Measurements from ENCODE around the gene EML6.
A peak's percentile ranks its signal among the peaks of the same experiment; 100 is the strongest.

Gene EML6

GRCh38 chr2:54941248-54941984 is 218.0 kb downstream of the EML6 start:
- H3K4me3 ChIP-seq (ENCODE audit: low read depth, low read length) = no peak overlapping the region
- no peak for TF ChIP-seq CTCF (IDR thresholded peaks at IDR 0.05; ENCODE audit: low read depth, low read length)
- no peak for DNase-seq (ENCODE audit: low read depth, low spot score)
- in situ Hi-C loops (cut with HindIII; ENCODE audit: low sequenced_read_pairs) = no loop called here

GRCh38 chr2:54942373-54942772 is 218.9 kb downstream of the EML6 start:
- no peak for DNase-seq (ENCODE audit: low read depth, low spot score)
- no peak for TF ChIP-seq CTCF (IDR thresholded peaks at IDR 0.05; ENCODE audit: low read depth, low read length)
- in situ Hi-C loops (cut with HindIII; ENCODE audit: low sequenced_read_pairs) = no loop called here
- no peak overlapping the region for H3K4me3 ChIP-seq (ENCODE audit: low read depth, low read length)

GRCh38 chr2:54944724-54945326 is 221.4 kb downstream of the EML6 start:
- TF ChIP-seq CTCF (IDR thresholded peaks at IDR 0.05; ENCODE audit: low read depth, low read length) = no peak
- H3K4me3 ChIP-seq (ENCODE audit: low read depth, low read length) = no peak overlapping the region
- in situ Hi-C loops (cut with HindIII; ENCODE audit: low sequenced_read_pairs) = no loop called here
- no peak for DNase-seq (ENCODE audit: low read depth, low spot score)

GRCh38 chr2:54945391-54946219 is 222.1 kb downstream of the EML6 start:
- no peak for TF ChIP-seq CTCF (IDR thresholded peaks at IDR 0.05; ENCODE audit: low read depth, low read length)
- H3K4me3 ChIP-seq (ENCODE audit: low read depth, low read length) = no peak overlapping the region
- peak; percentile 48 for DNase-seq (ENCODE audit: low read depth, low spot score)
- in situ Hi-C loops (cut with HindIII; ENCODE audit: low sequenced_read_pairs) = no loop called here

- in situ Hi-C loops (cut with HindIII; ENCODE audit: low sequenced_read_pairs) = no loop called here
- TF ChIP-seq CTCF (IDR thresholded peaks at IDR 0.05; ENCODE audit: low read depth, low read length) = no peak
- H3K4me3 ChIP-seq (ENCODE audit: low read depth, low read length) = no peak overlapping the region
- DNase-seq (ENCODE audit: low read depth, low spot score) = no peak
Measured at GRCh38 chr2:54946220-54946805, 222.9 kb downstream of the EML6 start.

- TF ChIP-seq CTCF (IDR thresholded peaks at IDR 0.05; ENCODE audit: low read depth, low read length) = no peak
- no peak overlapping the region for H3K4me3 ChIP-seq (ENCODE audit: low read depth, low read length)
- DNase-seq (ENCODE audit: low read depth, low spot score) = no peak
- in situ Hi-C loops (cut with HindIII; ENCODE audit: low sequenced_read_pairs) = no loop called here
Measured at GRCh38 chr2:54947136-54947535, 223.7 kb downstream of the EML6 start.

Data from astrocyte of the spinal cord (primary cell).